ENCODE data around the gene HSPB6.

HSPB6 gene

GRCh38 chr19:35743640-35744429 lies 13.0 kb downstream of the HSPB6 start:
- H3K36me3 ChIP-seq (ENCODE audit: control insufficient read depth, insufficient read depth, low read length), result peaks cover 2% of the 10 kb centered on the region
- peak overlapping the region; percentile 100 for H3K27ac ChIP-seq (ENCODE audit: low read depth, low read length)
- H3K4me1 ChIP-seq (ENCODE audit: control insufficient read depth, insufficient read depth, low read length), result peaks cover 11% of the 10 kb centered on the region
- peak overlapping the region; percentile 14 for H3K9ac ChIP-seq (ENCODE audit: low read length)
- H3K4me3 ChIP-seq (ENCODE audit: low read length), result peak overlapping the region; percentile 86
- H3K27me3 ChIP-seq (ENCODE audit: control insufficient read depth, insufficient read depth, low read length), result no peaks in the 10 kb centered on the region

GRCh38 chr19:35742121-35742724 lies 14.6 kb downstream of the HSPB6 start, which contains the start of gene IGFLR1:
Gene IGFLR1, minus strand, starts transcription at chr19:35742452. Its CDS starts 1,272 bp downstream, at chr19:35741180.
- Histone ChIP-seq H3K36me3 (ENCODE audit: control insufficient read depth, insufficient read depth, low read length) (peaks cover 17% of the 10 kb centered on the region), H3K4me3 (ENCODE audit: low read length) (peak within 1 kb of the TSS; percentile 51), H3K4me1 (ENCODE audit: control insufficient read depth, insufficient read depth, low read length) (peaks cover 11% of the 10 kb centered on the region), H3K27me3 (ENCODE audit: control insufficient read depth, insufficient read depth, low read length) (no peaks in the 10 kb centered on the region), H3K9ac (ENCODE audit: low read length) (no peak within 1 kb of the TSS), H3K27ac (ENCODE audit: low read depth, low read length) (no peak within 1 kb of the TSS)

- Histone ChIP-seq H3K27ac (ENCODE audit: low read depth, low read length) (peak overlapping the region; percentile 59), H3K36me3 (ENCODE audit: control insufficient read depth, insufficient read depth, low read length) (peaks cover 19% of the 10 kb centered on the region), H3K9ac (ENCODE audit: low read length) (no peak overlapping the region), H3K27me3 (ENCODE audit: control insufficient read depth, insufficient read depth, low read length) (no peaks in the 10 kb centered on the region), H3K4me3 (ENCODE audit: low read length) (peak overlapping the region; percentile 77), H3K4me1 (ENCODE audit: control insufficient read depth, insufficient read depth, low read length) (peaks cover 11% of the 10 kb centered on the region)
Observed at GRCh38 chr19:35741203-35741515, 15.7 kb downstream of the HSPB6 start.

GRCh38 chr19:35740423-35741202 lies 16.2 kb downstream of the HSPB6 start:
- Histone ChIP-seq H3K27ac (ENCODE audit: low read depth, low read length) (peak overlapping the region; percentile 59), H3K36me3 (ENCODE audit: control insufficient read depth, insufficient read depth, low read length) (peaks cover 19% of the 10 kb centered on the region), H3K27me3 (ENCODE audit: control insufficient read depth, insufficient read depth, low read length) (no peaks in the 10 kb centered on the region), H3K9ac (ENCODE audit: low read length) (no peak overlapping the region), H3K4me1 (ENCODE audit: control insufficient read depth, insufficient read depth, low read length) (peaks cover 8% of the 10 kb centered on the region), H3K4me3 (ENCODE audit: low read length) (peak overlapping the region; percentile 77)

- peaks cover 8% of the 10 kb centered on the region for H3K4me1 ChIP-seq (ENCODE audit: control insufficient read depth, insufficient read depth, low read length)
- H3K9ac ChIP-seq (ENCODE audit: low read length), result no peak overlapping the region
- peak overlapping the region; percentile 67 for H3K4me3 ChIP-seq (ENCODE audit: low read length)
- no peaks in the 10 kb centered on the region for H3K27me3 ChIP-seq (ENCODE audit: control insufficient read depth, insufficient read depth, low read length)
- H3K36me3 ChIP-seq (ENCODE audit: control insufficient read depth, insufficient read depth, low read length), result peaks cover 22% of the 10 kb centered on the region
- peak overlapping the region; percentile 38 for H3K27ac ChIP-seq (ENCODE audit: low read depth, low read length)
Observed at GRCh38 chr19:35740108-35740422, 16.8 kb downstream of the HSPB6 start.

- Histone ChIP-seq H3K4me1 (ENCODE audit: control insufficient read depth, insufficient read depth, low read length) (peaks cover 7% of the 10 kb centered on the region), H3K36me3 (ENCODE audit: control insufficient read depth, insufficient read depth, low read length) (peaks cover 27% of the 10 kb centered on the region), H3K4me3 (ENCODE audit: low read length) (peak overlapping the region; percentile 67), H3K27ac (ENCODE audit: low read depth, low read length) (no peak overlapping the region), H3K9ac (ENCODE audit: low read length) (no peak overlapping the region), H3K27me3 (ENCODE audit: control insufficient read depth, insufficient read depth, low read length) (no peaks in the 10 kb centered on the region)
Observed at GRCh38 chr19:35739275-35740107, 17.3 kb downstream of the HSPB6 start.

- Histone ChIP-seq H3K27ac (ENCODE audit: low read depth, low read length) (no peak overlapping the region), H3K4me3 (ENCODE audit: low read length) (no peak overlapping the region), H3K4me1 (ENCODE audit: control insufficient read depth, insufficient read depth, low read length) (peaks cover 2% of the 10 kb centered on the region), H3K9ac (ENCODE audit: low read length) (no peak overlapping the region), H3K27me3 (ENCODE audit: control insufficient read depth, insufficient read depth, low read length) (no peaks in the 10 kb centered on the region), H3K36me3 (ENCODE audit: control insufficient read depth, insufficient read depth, low read length) (peaks cover 31% of the 10 kb centered on the region)
Observed at GRCh38 chr19:35738887-35739229, 18.0 kb downstream of the HSPB6 start.

GRCh38 chr19:35738021-35738886 lies 18.6 kb downstream of the HSPB6 start:
- Histone ChIP-seq H3K27ac (ENCODE audit: low read depth, low read length) (no peak overlapping the region), H3K9ac (ENCODE audit: low read length) (no peak overlapping the region), H3K4me1 (ENCODE audit: control insufficient read depth, insufficient read depth, low read length) (peaks cover 2% of the 10 kb centered on the region), H3K4me3 (ENCODE audit: low read length) (no peak overlapping the region), H3K27me3 (ENCODE audit: control insufficient read depth, insufficient read depth, low read length) (no peaks in the 10 kb centered on the region), H3K36me3 (ENCODE audit: control insufficient read depth, insufficient read depth, low read length) (peaks cover 32% of the 10 kb centered on the region)

- peaks cover 2% of the 10 kb centered on the region for H3K4me1 ChIP-seq (ENCODE audit: control insufficient read depth, insufficient read depth, low read length)
- H3K36me3 ChIP-seq (ENCODE audit: control insufficient read depth, insufficient read depth, low read length), result peaks cover 32% of the 10 kb centered on the region
- no peak overlapping the region for H3K9ac ChIP-seq (ENCODE audit: low read length)
- no peak overlapping the region for H3K4me3 ChIP-seq (ENCODE audit: low read length)
- no peak overlapping the region for H3K27ac ChIP-seq (ENCODE audit: low read depth, low read length)
- H3K27me3 ChIP-seq (ENCODE audit: control insufficient read depth, insufficient read depth, low read length), result no peaks in the 10 kb centered on the region
Observed at GRCh38 chr19:35736913-35737886, 19.6 kb downstream of the HSPB6 start.

- Histone ChIP-seq H3K4me1 (ENCODE audit: control insufficient read depth, insufficient read depth, low read length) (no peaks in the 10 kb centered on the region), H3K36me3 (ENCODE audit: control insufficient read depth, insufficient read depth, low read length) (peaks cover 45% of the 10 kb centered on the region), H3K27me3 (ENCODE audit: control insufficient read depth, insufficient read depth, low read length) (no peaks in the 10 kb centered on the region), H3K27ac (ENCODE audit: low read depth, low read length) (no peak overlapping the region), H3K9ac (ENCODE audit: low read length) (no peak overlapping the region), H3K4me3 (ENCODE audit: low read length) (no peak overlapping the region)
Observed at GRCh38 chr19:35734889-35735288, 21.9 kb downstream of the HSPB6 start.

- no peak overlapping the region for H3K27ac ChIP-seq (ENCODE audit: low read depth, low read length)
- no peak overlapping the region for H3K4me3 ChIP-seq (ENCODE audit: low read length)
- no peak overlapping the region for H3K9ac ChIP-seq (ENCODE audit: low read length)
- no peaks in the 10 kb centered on the region for H3K27me3 ChIP-seq (ENCODE audit: control insufficient read depth, insufficient read depth, low read length)
- no peaks in the 10 kb centered on the region for H3K4me1 ChIP-seq (ENCODE audit: control insufficient read depth, insufficient read depth, low read length)
- peaks cover 48% of the 10 kb centered on the region for H3K36me3 ChIP-seq (ENCODE audit: control insufficient read depth, insufficient read depth, low read length)
Observed at GRCh38 chr19:35734273-35734672, 22.6 kb downstream of the HSPB6 start.

All from rectal smooth muscle tissue (tissue), 1 donor.